ENCODE results near the gene PELO. TPM values are rescaled to one million over a fixed set of nuclear protein-coding genes. Genes with fewer than 3 reads are reported as not detected.

The PELO gene
- total RNA-seq, 1 donor: 18.9 TPM

GRCh38 chr5:52746539-52746938 lies 41.2 kb upstream of the PELO start:
- no peak overlapping the region for H3K4me3 ChIP-seq (ENCODE audit: low read depth, low read length)
- DNase-seq (ENCODE audit: low read depth): peak; percentile 18
- TF ChIP-seq CTCF (IDR thresholded peaks at IDR 0.05; ENCODE audit: insufficient read depth, low read length): no peak

DNA sequence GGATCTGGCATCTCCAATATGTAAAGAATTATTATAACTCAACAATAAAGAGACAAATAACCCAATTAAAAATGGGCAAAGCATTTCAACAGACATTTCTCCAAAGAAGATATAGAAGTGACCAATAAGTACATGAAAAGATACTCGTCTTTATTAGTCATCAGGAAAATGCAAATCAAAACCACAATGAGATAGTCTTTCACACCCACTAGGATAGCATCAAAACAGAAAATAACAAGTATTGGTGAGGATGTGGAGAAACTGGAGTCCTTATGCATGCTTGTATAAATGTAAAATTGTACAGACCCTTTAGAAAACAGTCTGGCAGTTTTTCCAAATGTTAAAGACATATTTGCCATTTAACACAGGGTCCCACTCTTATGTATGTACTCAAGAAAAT lies 39.1 kb upstream of the PELO start:
- no peak overlapping the region for H3K4me3 ChIP-seq (ENCODE audit: low read depth, low read length)
- TF ChIP-seq CTCF (IDR thresholded peaks at IDR 0.05; ENCODE audit: insufficient read depth, low read length): no peak
- no peak for DNase-seq (ENCODE audit: low read depth)

- no peak for TF ChIP-seq CTCF (IDR thresholded peaks at IDR 0.05; ENCODE audit: insufficient read depth, low read length)
- DNase-seq (ENCODE audit: low read depth): no peak
- no peak overlapping the region for H3K4me3 ChIP-seq (ENCODE audit: low read depth, low read length)
Observed at GRCh38 chr5:52749666-52750065, 38.0 kb upstream of the PELO start.

DNA sequence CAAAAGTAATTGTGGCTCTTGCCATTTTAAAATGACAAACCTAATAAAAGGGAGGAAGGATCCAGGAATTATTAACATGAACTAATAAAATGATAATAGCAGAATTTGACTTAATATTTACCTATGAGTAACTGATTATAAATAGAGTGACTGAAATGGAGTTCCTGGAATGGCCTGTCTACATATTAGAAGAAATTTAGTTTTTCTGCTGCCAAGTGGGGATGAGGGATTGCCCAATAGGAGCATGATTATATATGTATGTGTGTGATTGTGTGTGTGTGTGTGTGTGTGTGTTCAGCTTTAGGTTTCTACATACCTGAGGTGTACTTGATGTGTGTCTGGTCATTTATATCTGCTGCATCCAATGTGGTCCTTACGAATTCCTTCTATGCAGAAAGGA lies 36.6 kb upstream of the PELO start:
- TF ChIP-seq CTCF (IDR thresholded peaks at IDR 0.05; ENCODE audit: insufficient read depth, low read length): no peak
- H3K4me3 ChIP-seq (ENCODE audit: low read depth, low read length): no peak overlapping the region
- no peak for DNase-seq (ENCODE audit: low read depth)

DNA sequence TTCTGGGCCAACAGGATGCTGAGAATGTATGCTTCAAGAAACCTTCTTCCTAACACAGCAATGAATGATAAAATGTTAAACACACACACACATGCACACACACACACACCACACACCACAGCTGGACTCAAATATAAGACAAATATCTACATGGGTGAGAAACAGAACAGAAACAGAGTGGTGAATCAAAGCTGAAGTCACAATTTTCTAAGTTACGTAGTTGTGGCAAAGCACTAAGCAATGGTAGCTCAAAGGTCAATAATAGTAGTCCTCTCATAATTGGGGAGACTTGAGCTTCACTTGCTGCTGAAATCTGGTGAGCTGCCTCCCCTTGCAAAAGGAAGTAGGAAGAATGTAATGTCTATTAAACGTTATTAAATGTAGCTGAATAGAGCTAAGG lies 33.7 kb upstream of the PELO start:
- DNase-seq (ENCODE audit: low read depth): no peak
- TF ChIP-seq CTCF (IDR thresholded peaks at IDR 0.05; ENCODE audit: insufficient read depth, low read length): no peak

GRCh38 chr5:52757527-52757926 lies 30.2 kb upstream of the PELO start:
- no peak for TF ChIP-seq CTCF (IDR thresholded peaks at IDR 0.05; ENCODE audit: insufficient read depth, low read length)
- no peak for DNase-seq (ENCODE audit: low read depth)
- H3K4me3 ChIP-seq (ENCODE audit: low read depth, low read length): no peak overlapping the region

More for the DNA sequence above, 33.7 kb upstream of the PELO start:
- H3K4me3 ChIP-seq (ENCODE audit: low read depth, low read length): no peak overlapping the region

DNA sequence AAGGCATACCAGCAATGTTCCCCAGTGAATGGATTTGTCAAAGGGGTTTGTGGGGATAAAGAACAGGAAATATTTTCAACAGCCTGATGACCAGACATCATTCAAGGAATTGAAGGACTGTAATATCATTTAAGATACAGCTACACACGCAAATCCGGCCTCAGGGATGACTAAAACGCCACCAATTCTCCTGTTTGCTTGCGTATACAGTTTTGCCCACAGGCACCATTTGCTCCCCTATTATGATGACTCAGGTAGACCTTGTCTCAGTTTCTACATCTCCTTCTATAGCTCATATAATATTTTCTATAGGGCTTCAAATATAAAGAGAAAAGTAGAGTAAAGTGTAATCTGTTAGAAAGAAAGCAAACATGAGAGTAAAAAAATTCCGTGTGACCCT lies 29.7 kb upstream of the PELO start:
- no peak overlapping the region for H3K4me3 ChIP-seq (ENCODE audit: low read depth, low read length)
- no peak for TF ChIP-seq CTCF (IDR thresholded peaks at IDR 0.05; ENCODE audit: insufficient read depth, low read length)
- no peak for DNase-seq (ENCODE audit: low read depth)
